HG03025 (cell line): ENCODE data around the gene PSMD5.

Experiments
- ATAC-seq: cut with Tn5 transposase; IDR thresholded peaks from one replicate; pipeline ENCODE4 v1.9.1; 2021; ENCODE audit warnings: mild to moderate bottlenecking, moderate library complexity; ENCODE audit not compliant: unreplicated experiment, low FRiP score

The PSMD5 gene

DNA sequence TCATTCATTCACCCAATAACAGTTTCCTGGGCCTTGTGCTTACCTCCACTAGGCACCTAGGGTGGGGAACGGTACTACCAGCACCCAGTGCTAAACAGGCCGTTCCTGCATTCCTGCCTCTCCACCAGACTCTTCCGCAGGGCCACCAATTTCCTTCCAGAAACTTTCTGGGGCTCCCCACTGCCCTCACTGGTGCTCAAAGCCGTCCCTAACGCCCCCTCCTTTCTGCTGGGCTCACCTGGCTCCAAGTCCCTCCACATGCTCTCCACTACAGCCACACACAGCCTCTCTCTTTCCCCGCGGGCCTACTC, 32.9 kb upstream of the PSMD5 start:
- ATAC-seq: no peak

DNA sequence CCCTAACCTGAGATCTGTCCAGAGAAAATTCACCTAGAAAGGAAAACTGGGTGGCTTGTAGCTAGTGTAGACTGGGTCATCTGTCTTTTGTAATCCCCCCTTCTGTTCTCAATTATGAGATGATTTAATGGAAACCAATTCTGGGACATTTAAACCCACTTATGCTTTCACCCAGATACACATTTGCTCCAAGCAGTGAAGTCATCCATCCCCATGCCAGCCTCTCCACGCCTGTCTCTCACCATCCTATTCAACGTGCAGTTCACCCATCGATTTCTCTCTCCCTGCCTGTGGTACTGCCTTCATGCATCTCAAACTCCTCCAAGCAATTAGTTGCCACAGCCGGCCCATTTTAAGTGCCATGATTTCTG, 32.5 kb upstream of the PSMD5 start:
- no peak for ATAC-seq

DNA sequence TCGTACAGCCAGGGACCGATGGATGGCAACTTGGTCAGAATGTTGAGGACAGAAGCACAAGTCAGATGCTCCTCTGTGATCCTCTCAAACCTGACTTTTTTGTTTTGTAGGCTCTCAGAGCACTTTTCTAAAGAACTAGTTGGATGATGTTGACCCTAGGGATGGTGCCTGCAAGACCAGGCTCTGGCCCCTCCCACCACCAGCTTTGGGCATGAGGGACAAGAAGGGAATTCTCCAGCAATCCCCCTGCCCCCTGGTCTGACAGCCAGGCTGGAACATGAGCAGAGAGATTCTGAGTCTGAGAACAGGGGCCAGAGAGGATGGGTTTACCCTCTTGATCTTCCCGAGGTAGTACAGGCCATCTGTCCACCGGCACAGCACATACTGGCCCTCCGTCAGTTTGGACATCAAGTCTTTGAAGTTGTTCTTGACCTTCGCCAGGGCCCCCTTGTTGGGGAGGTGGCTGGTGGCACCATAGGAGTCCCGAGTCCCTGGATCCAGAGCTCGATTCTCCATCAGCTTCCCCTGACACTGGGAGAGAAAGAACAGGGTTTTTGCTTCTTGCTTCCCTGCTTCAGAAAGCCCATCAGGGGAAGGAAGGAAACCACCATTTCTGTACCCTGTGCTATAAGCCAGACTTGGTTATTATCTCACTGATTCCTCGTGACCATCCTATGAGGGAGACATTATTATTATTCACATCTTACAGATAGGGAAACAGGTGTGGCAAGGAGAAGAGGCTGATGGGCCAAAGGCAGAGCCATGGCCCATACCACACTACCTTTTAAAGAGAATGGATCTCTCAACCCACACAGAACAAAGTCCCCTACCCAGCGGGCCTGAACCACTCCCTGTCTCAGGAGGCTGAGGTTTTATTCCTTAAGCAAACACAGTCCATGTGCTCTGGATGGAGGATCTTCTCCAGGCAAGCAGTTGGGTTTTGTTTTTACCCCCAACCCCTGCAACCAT, 31.8 kb upstream of the PSMD5 start:
- no peak for ATAC-seq

DNA sequence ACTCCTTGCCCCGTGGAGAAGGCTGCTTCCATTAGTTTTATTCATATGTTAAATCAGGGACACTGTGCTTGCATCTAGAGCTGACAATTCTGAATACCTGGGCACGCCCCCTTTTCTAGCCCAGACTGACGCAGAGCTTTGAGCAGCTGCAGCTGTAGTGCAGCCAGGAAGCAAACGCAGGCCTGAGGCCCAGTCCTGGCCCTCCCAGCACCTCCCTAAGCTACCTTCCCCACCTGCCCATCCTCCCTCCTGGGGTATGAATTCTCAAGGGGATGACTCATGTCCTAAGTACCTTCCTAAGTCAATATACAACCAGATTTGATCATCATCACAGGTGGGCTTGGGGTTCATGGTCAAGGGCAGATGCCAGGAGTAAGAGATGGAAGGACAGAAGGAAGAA, 30.8 kb upstream of the PSMD5 start:
- ATAC-seq: no peak

DNA sequence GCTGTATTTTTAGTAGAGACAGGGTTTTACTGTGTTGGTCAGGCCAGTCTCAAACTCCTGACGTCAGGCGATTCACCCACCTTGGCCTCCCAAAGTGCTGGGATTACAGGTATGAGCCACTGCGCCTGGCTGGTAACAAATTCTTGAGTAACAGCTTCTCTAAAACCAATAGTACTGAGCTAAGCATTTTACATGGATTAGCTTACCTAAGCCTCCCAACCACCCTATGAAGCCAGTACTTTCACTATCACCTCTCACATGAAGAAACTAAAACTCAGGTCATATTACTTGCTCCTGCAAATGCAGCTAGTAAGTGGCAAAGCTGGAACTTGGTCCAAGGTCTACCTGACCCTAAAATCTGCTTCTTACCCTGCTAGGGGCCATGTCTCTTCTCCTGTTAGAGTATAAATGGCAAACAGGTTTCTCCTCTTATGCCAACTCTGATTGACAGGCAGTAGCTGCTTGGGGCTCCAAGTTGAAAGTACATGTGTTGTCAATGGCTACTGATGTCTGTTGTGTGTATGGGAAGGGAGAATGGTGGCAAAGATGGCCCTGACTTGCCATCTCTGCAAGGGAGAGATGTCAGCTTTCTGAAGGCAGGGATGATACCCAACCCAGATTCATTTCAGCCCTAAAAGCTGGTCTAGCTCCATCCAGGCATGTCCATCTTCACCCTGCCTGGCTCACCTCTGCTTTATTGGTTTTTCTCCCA, 30.2 kb upstream of the PSMD5 start:
- no peak for ATAC-seq

DNA sequence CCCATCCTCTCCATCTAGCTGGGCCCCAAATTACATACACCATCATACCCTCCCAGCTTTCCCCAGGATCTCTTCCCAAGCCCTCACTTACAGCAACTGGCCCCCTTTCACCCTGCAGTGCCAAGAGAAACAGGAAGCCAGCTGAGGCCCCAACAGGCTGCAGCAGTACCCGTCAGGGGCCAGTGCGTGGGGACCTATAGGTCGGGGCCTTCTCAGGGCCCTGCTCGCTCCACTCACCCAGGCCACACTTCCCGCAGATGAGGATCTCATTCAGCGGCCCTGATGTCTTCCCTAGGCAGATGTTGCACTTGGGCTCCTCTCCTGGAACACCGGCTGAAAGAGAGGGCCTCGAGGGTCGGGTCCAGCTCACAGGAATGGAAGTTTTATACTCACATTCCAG, 27.5 kb upstream of the PSMD5 start:
- no peak for ATAC-seq

DNA sequence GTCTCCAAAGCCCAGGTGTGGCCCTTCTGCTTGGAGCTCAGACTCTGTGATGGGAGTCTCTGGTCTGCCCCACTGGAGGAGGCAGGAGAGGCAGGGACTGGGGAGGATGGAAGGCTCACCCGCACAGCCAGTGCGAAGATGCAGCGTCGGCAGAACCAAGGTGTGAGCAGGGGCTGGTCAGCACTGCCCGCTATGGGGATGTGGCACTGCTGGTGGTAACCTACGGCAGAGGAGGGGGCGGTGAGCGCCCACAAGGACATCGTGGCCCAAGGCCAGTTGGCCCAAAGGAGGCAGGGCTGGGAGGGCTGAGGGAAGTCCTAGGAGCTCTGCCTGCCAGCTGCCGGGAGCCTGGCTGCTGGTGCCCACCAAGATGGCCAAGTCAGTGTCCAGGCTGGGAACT, 27.0 kb upstream of the PSMD5 start:
- no peak for ATAC-seq

DNA sequence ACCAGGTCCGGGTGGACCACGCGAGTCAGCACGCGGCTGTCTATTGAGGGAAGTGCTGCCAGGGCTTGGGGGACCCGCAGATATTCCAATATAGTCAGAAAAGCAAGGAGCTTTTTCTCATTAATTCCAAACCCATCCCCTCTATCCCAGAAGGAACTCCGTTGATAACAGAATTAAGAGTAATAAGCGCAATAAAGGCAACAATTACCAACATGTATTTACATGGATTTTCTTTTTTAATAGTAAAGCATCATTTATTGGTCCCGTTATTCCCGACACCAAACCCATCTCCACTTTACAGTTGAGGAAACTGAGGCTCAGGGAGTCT, 26.6 kb upstream of the PSMD5 start:
- ATAC-seq: no peak

DNA sequence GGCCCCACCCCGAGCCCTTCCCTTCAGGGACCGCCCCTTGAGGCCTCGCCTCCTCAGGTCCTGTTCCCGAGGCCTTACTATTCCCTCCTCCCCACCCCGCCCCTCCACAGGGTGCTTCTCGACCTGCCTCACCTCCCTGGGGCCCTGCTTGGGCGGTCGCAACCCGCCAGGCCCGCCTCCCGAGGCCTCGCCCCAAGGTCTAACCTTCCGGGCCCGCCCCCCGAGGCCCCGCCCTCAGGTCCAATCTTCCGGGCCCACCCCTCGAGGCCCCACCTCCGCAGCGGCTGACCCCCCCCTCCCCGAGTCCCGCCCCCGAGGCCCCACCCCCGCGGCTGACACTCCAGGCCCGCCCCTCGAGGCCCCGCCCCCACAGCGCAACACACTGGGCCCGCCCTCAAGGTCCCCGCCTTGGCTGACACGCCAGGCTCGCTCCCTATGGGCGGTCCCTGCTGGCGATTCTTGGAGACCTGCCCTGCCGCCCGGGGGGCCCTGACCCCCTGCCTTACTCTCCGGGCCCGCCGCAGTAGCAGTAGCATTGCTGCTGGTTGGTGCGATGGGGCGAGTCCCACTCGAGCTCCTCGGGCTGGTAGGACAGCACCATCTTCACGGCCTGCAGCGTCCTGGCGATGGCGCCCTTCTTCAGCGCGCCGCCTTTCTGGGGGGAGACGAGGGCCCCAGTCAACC, 26.1 kb upstream of the PSMD5 start:
- ATAC-seq: peak; percentile 73

DNA sequence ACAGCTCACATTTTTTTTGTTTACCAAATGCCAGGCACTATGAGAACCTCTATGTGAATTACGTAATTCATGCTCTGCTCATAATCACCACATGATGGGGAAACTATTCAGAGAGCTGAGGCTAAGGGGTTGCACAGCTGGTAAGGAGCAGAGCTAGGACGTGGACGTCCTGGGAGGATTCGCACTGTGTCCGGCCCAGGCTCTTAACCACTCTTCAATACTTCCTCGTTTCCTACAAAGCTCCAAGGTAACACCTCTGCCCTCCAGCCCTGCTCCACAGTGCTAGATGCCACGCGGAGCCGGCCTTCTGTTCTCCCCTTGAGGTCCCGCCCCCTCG, 25.6 kb upstream of the PSMD5 start:
- ATAC-seq: no peak

DNA sequence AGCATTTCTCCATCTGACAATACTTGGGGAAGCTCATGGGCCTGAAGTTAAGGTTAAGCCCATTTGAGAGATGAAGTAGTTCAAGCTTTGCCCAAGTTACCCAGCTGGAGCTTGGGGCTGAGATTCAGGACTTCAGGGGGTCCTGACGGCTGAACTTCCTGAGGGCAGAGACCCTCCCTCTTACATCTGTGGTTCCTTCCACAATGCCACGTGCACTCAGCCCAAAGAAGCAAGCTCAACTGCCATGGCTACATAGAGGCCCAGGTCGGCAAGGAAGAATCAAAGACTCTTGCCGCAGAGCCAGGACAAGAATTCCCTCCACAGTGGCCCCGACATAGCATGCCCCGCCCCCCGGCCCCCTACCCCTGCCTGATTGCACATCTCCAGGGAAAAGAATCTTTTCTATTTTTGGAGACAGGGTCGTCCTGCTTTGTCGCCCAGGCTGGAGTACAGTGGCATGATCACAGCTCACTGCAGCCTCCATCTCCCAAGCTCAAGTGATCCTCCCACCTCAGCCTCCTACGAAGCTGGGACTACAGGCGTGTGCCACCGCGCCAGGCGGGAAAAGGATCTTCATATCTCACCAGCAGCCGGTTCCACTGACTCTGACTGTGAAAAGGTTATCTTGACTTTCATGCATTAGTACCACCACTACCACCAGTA, 25.1 kb upstream of the PSMD5 start:
- ATAC-seq: no peak

DNA sequence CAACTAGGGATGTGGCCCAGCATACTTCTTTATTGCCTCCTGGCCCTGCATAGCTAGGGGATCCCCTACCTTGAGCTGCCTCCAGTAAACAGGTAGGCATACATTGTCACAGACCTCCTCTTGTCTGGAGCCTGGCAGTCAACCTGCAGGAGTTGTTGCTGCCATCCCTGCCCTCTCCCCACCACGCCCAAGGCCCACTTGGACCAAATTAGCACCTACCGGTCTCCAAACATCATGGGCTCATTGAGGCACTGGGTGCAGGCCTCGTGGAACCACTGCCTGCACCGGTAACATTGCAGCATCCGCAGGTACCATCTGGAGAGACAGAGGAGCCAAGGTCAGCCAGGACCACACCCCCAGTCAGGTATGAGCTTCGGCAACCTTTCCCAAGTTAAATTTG, 23.9 kb upstream of the PSMD5 start:
- ATAC-seq: no peak

DNA sequence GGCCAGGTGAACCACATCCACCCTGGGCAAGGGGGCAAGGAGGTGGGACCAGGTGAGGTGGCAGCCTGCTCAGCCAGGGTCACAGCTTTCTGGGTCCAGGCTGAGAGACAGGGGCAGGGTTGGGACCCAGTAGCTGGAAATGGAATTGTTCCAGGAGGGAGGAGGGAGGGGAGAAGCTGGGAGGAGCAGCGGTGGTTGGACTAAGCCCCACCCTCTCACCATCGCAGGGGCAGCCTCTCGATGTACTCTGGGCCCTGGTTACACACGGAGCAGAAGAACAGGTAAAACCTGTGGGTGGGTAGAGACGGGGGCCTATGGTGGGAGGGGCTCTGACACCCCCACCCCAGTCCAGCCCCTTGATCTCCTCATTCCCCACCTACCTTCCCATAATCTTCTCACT, 23.1 kb upstream of the PSMD5 start:
- no peak for ATAC-seq

DNA sequence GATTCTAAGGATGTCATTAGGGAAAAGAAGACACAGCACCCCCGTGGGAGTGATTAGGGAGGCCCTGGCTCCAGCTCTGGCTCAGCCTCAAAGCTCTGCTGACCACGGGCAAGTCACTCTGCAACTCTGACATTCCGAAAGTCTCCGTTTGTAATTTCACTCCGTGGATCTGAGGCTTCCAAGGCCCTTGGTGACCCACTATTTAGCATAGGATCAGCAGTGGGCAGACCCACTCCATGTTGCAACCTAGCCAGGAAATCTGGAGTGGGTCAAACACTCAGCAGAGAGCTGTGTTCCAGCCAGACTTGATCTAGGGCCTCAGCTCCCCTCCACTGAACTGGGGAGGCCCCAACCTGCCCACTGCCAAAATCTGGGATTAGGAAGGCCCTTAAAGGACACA, 22.5 kb upstream of the PSMD5 start:
- ATAC-seq: no peak

DNA sequence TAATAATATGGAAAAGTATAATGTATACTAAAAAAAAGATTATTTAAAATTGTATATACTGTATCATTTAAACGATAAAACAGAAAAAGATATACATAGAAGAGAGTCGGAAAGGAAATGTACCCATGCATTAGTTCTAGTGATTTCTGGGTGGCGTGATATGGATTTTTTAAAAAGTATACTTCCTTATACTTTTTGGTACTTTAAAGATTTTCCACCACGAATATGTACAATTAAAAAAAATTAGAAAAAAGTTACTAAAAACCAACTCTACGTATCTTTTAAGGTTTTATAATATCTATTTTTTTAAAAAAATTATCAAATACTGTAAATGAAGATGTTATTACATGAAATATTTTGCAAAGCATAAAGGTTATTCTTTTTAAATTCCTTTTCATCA, 22.0 kb upstream of the PSMD5 start:
- no peak for ATAC-seq

DNA sequence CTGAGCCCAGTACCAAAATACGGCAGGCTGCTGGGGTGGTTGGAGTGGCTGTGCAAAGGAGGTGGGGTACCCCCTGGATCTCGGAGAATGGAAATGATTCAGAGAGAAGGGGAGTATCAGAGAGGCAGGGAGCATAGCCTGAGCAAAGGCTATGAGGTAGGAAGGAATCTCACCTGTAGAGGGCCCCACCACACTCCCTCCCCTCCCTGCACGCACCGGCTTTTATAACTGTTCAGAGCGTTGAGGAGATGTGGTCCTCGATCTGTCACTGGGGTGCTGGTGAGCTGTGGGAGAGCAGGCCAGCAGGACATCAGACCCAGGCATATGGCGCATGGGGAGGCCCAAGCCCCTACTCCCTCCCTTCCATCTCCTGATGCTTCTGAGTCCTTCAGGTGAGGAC, 21.1 kb upstream of the PSMD5 start:
- ATAC-seq: no peak

DNA sequence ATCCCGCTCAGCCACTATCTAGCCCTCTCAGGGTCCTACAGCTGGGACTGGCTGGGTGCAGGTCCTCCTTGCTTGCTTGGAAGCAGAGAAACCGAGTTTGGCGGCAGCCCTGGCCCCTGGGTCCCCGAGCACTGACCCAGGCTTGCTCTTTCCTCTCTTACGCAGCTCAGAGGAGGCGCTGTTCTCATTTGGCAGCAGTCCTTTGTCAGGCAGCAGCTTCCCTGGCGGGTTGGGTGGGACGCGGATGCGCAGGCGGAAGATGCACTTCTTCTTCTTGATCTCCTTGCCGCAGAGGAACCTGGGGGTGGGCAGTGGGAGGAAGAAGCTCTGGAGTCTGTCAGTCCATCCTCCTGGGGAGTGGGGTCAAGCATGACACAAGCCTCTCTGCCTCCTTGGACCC, 19.7 kb upstream of the PSMD5 start:
- no peak for ATAC-seq

DNA sequence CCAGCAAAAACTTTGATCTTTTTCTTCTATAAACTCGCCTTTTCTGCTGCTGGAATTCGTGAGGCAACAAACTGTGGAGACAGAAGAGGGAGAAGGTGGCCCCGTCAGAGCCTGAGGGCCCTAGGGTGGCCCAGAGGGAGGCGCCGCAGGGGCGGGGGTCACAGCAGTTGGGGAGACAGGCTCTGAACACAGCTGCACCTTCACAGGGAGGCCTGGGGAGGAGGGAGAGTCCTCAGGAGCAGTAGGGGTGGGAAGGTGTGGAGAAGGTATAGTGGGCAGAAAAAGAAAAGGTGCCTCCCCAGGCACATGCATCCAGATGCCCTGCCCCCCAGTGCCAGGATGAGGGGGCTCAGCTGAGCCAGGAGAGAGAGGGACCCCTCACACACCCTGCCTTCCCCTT, 19.2 kb upstream of the PSMD5 start:
- ATAC-seq: no peak

DNA sequence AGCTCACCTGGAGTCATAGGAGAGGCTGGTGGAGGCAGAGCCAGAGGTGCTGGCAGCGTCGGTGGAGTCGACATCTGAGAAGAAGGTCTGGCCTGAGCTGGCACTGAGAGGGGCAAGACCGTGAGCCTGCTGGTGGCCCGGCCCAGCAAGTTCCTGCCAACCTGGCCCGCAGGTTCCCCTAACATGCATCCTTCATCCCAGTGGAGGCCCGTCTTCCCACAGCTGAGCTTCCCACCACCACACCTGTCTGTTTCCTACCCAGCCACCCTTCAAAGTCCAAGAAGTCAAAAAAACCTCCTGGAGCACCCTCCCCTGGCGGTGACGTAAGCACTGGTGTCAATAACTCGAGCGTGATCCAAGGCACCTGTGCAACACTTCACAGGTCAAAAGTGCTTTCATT, 17.4 kb upstream of the PSMD5 start:
- no peak for ATAC-seq

DNA sequence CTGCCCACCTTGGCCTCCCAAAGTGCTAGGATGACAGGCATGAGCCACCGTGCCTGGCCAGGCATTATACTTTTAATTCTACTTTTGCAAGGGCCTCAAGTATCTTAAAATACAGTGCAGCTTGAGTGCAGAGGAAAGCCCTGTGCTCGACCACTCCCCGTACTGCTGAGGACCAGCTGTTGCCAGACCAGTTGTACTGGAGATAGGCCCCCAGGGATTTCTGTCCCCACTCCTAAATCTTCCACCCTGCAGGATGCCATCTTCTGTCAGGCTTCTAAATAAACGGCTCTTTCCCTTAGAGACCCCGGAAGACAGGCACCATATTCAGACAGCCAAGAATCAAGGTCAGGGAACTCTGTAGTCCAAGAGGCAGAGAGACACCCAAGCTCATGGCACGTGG, 16.6 kb upstream of the PSMD5 start:
- no peak for ATAC-seq

DNA sequence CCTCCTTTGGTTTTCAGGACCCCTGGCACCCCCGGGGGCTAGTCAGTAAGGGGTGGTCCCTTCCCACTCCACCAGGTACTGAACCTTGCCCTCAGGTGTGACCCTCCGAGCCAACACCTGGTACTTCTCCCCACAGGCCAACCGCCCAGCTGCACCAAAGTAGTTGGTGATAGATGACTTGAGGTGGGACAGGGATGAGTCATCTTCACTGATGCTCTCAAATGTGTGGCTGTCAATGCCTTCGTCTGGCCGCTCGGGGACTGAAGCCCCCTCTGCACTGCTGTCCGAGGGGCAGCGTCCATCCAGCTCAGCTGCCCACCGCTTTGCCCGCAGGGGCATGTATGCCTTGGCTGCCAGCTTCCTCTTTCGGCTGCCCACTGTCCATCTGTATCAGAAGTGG, 15.2 kb upstream of the PSMD5 start:
- no peak for ATAC-seq
